GM12878 (cell line): Measurements from ENCODE around the gene LHX5. TPM values are rescaled to one million over a fixed set of nuclear protein-coding genes. Genes with fewer than 3 reads are reported as not detected.

Experiments
- ATAC-seq: fragments of 200-7000 bp; cut with Tn5 transposase; 3 replicates; pipeline ENCODE4 v1.9.1; 2020; ENCODE audit warnings: mild to moderate bottlenecking, moderate library complexity
- BruUV-seq: library from RNA; stranded (reverse); fragments of 400-500 nt; replicated peaks from 2 replicates; lab custom pipeline; 2021; lab: Mats Ljungman, UMichigan
- CTCF ChIA-PET: fragments of 300-600 bp; sonication (Branson Sonifier 250); formaldehyde crosslinking; extraction: SDS; loops from one replicate; lab custom pipeline; 2021; ENCODE audit warnings: inconsistent platforms; lab: Yijun Ruan, JAX
- POLR2A ChIA-PET: fragments of 350-600 bp; formaldehyde crosslinking; extraction: SDS; loops from one replicate; lab custom pipeline; 2021; ENCODE audit warnings: inconsistent platforms; lab: Charles Lee
- RAD21 ChIA-PET: fragments of 300-600 bp; sonication (Branson Sonifier 250); formaldehyde crosslinking; loops from one replicate; lab custom pipeline; 2023; ENCODE audit warnings: antibody characterized with exemption; ENCODE audit not compliant: unreplicated experiment; lab: Charles Lee
- SMC1A ChIA-PET: fragments of 300-600 bp; sonication (Branson Sonifier 250); formaldehyde crosslinking; loops from one replicate; lab custom pipeline; 2023; ENCODE audit not compliant: unreplicated experiment, uncharacterized antibody; lab: Charles Lee
- DNase-seq: peaks from one replicate; pipeline ENCODE4 v3.0.0-alpha.2; 2011; ENCODE audit warnings: low read depth, low spot score
- FAIRE-seq: peaks from 3 replicates; lab custom pipeline; 2011; peaks lifted over from hg19 to GRCh38; lab: Jason Lieb, UNC
- H2AFZ ChIP-seq: 2 replicates; pipeline ENCODE4 v1.6.0; 2011; ENCODE audit warnings: low read depth, low read length, control low read depth; ENCODE audit not compliant: control insufficient read depth
- H3K27ac ChIP-seq: 2 replicates; pipeline ENCODE4 v1.5.1; 2011; ENCODE audit warnings: control low read depth; ENCODE audit not compliant: control insufficient read depth, insufficient read depth
- H3K27me3 ChIP-seq, 2 experiments: replicated peaks in 1 of 2; 2 replicates each; pipeline versions ENCODE4 v1.6.0 to v1.6.1; 2011; ENCODE audit warnings: low read length in 1 of 2; ENCODE audit not compliant: control insufficient read depth in 2 of 2, insufficient read depth in 2 of 2
- H3K36me3 ChIP-seq, 2 experiments: 2 replicates each; pipeline ENCODE4 v1.5.1; 2011; ENCODE audit warnings: low read length in 1 of 2; ENCODE audit not compliant: control insufficient read depth in 2 of 2, insufficient read depth in 2 of 2
- H3K4me1 ChIP-seq: 2 replicates; pipeline ENCODE4 v1.6.1; 2011; ENCODE audit warnings: mild to moderate bottlenecking, low read length, moderate library complexity, mixed read lengths; ENCODE audit not compliant: control insufficient read depth, insufficient read depth
- H3K4me2 ChIP-seq: 2 replicates; pipeline ENCODE4 v1.6.0; 2011; ENCODE audit warnings: control low read depth; ENCODE audit not compliant: control insufficient read depth, insufficient read depth
- H3K4me3 ChIP-seq: fragments of 200-600 bp; sonication (generic); 2 replicates; pipeline ENCODE4 v1.5.1; 2016
- H3K79me2 ChIP-seq: 2 replicates; pipeline ENCODE4 v1.6.0; 2011; ENCODE audit warnings: low read length; ENCODE audit not compliant: control insufficient read depth, insufficient read depth
- H3K9ac ChIP-seq: 2 replicates; pipeline ENCODE4 v1.8.0; 2011; ENCODE audit warnings: low read length, control low read depth, mixed read lengths; ENCODE audit not compliant: control insufficient read depth, insufficient read depth
- H3K9me3 ChIP-seq: replicated peaks from 3 replicates; pipeline ENCODE4 v1.5.1; 2011; ENCODE audit warnings: mild to moderate bottlenecking, low read length; ENCODE audit not compliant: control insufficient read depth, insufficient read depth
- H4K20me1 ChIP-seq: 2 replicates; pipeline ENCODE4 v1.6.0; 2011; ENCODE audit not compliant: control insufficient read depth, insufficient read depth
- BACH1 ChIP-seq: fragments of 450-650 bp; IDR thresholded peaks from 2 replicates; pipeline ENCODE4 v1.6.1; 2017; ENCODE audit warnings: mild to moderate bottlenecking, borderline replicate concordance
- BMI1 ChIP-seq: fragments of 450-650 bp; IDR thresholded peaks from 2 replicates; pipeline ENCODE4 v1.6.1; 2016; ENCODE audit warnings: mild to moderate bottlenecking, moderate library complexity, borderline replicate concordance
- CBX5 ChIP-seq: sonication (generic); IDR thresholded peaks from 2 replicates; pipeline ENCODE4 v1.6.1; 2016; ENCODE audit warnings: low read depth, moderate library complexity, mild to moderate bottlenecking, inconsistent platforms
- DPF2 ChIP-seq: fragments of 450-650 bp; IDR thresholded peaks from 2 replicates; pipeline ENCODE4 v1.6.1; 2017; ENCODE audit warnings: mild to moderate bottlenecking
- E4F1 ChIP-seq: fragments of 450-650 bp; IDR thresholded peaks from 2 replicates; pipeline ENCODE4 v1.6.1; 2018; ENCODE audit warnings: borderline replicate concordance, mild to moderate bottlenecking; ENCODE audit not compliant: partially characterized antibody
- NR2C1 ChIP-seq: fragments of 450-650 bp; IDR thresholded peaks from 2 replicates; pipeline ENCODE4 v1.6.1; 2017; ENCODE audit warnings: antibody characterized with exemption, mild to moderate bottlenecking, moderate library complexity
- ZBTB4 ChIP-seq: fragments of 450-650 bp; formaldehyde crosslinking; IDR thresholded peaks from 2 replicates; pipeline ENCODE4 v1.4.0; 2022; ENCODE audit warnings: mild to moderate bottlenecking, moderate library complexity
- ZBTB40 ChIP-seq: fragments of 450-650 bp; IDR thresholded peaks from 2 replicates; pipeline ENCODE4 v1.6.1; 2016; ENCODE audit warnings: mild to moderate bottlenecking, moderate library complexity, borderline replicate concordance
- WGBS: methylation state at CpG from one replicate; pipeline ENCODE4 v1.1.6; 2016; ENCODE audit warnings: low lambda C conversion rate; ENCODE audit not compliant: insufficient replicate concordance, insufficient coverage; ENCODE audit errors: missing lambda C conversion rate; 5-methylcytosine and 5-hydroxymethylcytosine counted together
- in situ Hi-C: fragments of 300-500 bp; cut with MboI; formaldehyde crosslinking; loops from 9 replicates; pipeline ENCODE4 v1.14.3; 2018; ENCODE audit warnings: mixed read lengths
- intact Hi-C: fragments of 100-400 bp; cut with micrococcal nuclease; formaldehyde crosslinking; loops from one replicate; pipeline ENCODE4 v1.14.2; 2022; ENCODE audit not compliant: unreplicated experiment
- polyA plus RNA-seq, 11 experiments: library from polyadenylated mRNA; depleted of rRNA in 4 of 11; unstranded in 6 of 11; stranded (reverse) in 5 of 11; fragments of >200 nt; fragmentation: Nextera tagmentation in 4 of 11; fragmentation: Illumina TruSeq in 1 of 11; extraction: Ambion mirVana in 4 of 11; extraction: Trizol in 1 of 11; gene quantifications; 1 replicate in 1 of 11; 2 replicates in 10 of 11; pipeline versions ENCODE4 v1.2.1 to v1.2.3, GENCODE V29; 2011 to 2016; ENCODE audit warnings: inconsistent platforms in 2 of 11, missing spikeins in 2 of 11, low read depth in 1 of 11
- total RNA-seq, 4 experiments: library from RNA; depleted of rRNA in 3 of 4; stranded (reverse); fragments of >200 nt in 3 of 4; fragmentation: Illumina TruSeq in 1 of 4; extraction: Trizol in 1 of 4; gene quantifications; 2 replicates each; pipeline versions ENCODE4 v1.2.1 to v1.2.3, GENCODE V29; 2013 to 2021

The LHX5 gene
- total and polyA plus RNA-seq, 10 of the 15 experiments (the other 5 are each of a cell fraction or from before 2014, with no cell fraction given): 0.03 TPM; not detected in 9

DNA sequence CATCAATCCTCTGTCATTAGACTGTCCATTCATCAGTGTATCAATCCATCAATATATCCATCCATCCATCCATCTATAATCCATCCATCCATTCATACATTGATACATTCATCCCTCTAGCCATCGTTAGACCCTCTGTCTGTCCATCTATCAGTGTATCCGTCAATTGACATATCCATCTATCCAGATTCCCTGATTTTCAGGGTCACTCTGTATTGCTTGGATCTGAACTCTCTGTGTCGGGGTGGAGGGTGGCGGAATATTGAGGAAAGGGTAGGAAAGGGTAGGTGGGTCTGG is 32.4 kb downstream of the LHX5 start:
- ChIA-PET POLR2A (no interaction called here), RAD21 (no interaction called here), SMC1A (no interaction called here), CTCF (interaction anchor here (1.2 to 1.6 kb wide), 2 partner anchors 14 to 23 kb away, joined by 3 to 5 read pairs; no protein-coding TSS in a partner anchor)
- Histone ChIP-seq H3K27me3 (peaks cover 2 to 9% of the 10 kb centered on the region in 2 experiments; a peak in 3 of 4 replicates), H4K20me1 (no peaks in the 10 kb centered on the region; the same call in 1 of the 2 replicates), H3K4me2 (no peak overlapping the region), H3K9me3 (no peaks in the 10 kb centered on the region), H2AFZ (no peak overlapping the region), H3K4me1 (no peaks in the 10 kb centered on the region), H3K27ac (no peak overlapping the region), H3K79me2 (no peaks in the 10 kb centered on the region), H3K4me3 (no peak overlapping the region), H3K36me3 (no peaks in the 10 kb centered on the region), H3K9ac (no peak overlapping the region)
- no peak for DNase-seq
- no TSS peak for BruUV-seq
- ATAC-seq: no peak
- intact Hi-C loops (loop anchor here (10.0 kb wide), 1 partner anchor 476 kb away; no protein-coding TSS in a partner anchor), in situ Hi-C loops (loop anchor here (10.0 kb wide), 1 partner anchor 476 kb away; no protein-coding TSS in a partner anchor)
- FAIRE-seq: no peak
- WGBS: 7% methylated on average over 4 of the region's 4 CpGs
- TF ChIP-seq BMI1: no peak
- TF ChIP-seq BACH1: no peak
- TF ChIP-seq DPF2: no peak
- no peak for TF ChIP-seq E4F1
- TF ChIP-seq ZBTB4 (CRISPR knock-in tag): no peak
- no peak for TF ChIP-seq NR2C1
- no peak for TF ChIP-seq CBX5
- TF ChIP-seq ZBTB40: no peak
